GM12873 (cell line): ENCODE data around the gene GTPBP10.

Source experiments
- TF ChIP-seq, protein P1 (sequence below): IDR thresholded peaks from 2 replicates; pipeline ENCODE4 v1.5.1; 2012; ENCODE audit warnings: low read depth, mild to moderate bottlenecking, moderate library complexity, low read length, control low read depth; ENCODE audit not compliant: insufficient read depth; ENCODE audit errors: missing control alignments

Gene GTPBP10, protein sequence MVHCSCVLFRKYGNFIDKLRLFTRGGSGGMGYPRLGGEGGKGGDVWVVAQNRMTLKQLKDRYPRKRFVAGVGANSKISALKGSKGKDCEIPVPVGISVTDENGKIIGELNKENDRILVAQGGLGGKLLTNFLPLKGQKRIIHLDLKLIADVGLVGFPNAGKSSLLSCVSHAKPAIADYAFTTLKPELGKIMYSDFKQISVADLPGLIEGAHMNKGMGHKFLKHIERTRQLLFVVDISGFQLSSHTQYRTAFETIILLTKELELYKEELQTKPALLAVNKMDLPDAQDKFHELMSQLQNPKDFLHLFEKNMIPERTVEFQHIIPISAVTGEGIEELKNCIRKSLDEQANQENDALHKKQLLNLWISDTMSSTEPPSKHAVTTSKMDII

DNA sequence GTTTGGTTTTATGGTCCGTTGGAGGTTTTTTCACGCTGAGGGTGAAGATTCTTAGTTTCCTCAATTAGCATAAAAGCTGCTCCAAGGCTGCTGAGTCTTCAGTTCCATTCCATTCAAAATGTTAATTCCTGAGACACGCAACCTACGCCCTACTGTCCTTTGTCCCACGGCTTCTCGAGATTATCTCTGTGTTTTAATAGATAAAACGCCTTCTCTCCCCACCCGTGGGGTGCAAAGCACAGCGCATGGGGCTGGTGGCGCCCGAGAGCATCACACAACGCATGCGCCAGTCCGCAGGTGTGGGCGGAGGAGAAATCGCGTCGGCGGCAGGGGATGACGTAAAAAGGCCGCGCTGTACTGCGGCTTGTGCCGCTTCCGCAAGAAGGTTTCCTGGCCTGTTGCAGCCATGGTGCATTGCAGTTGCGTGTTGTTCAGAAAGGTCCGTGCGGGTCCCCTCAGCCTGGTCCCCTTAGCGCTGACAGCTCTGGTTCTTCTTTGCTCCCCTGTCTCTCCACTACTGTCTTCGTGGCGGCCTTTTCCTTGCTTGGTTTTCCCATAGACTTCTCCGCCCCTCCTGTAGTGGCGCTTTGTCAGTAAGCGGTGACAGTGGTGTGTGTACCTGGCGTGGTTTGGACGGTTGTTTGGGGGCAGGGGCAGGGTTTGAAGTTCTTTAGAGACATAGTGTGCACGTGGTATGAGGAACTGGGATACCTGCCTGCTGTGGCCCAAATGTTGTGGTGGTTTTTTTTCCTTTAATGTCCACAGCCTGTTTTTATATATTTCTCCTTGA, at the start of gene GTPBP10:
Gene GTPBP10 (plus strand): TSS at position 381 of the 790 bp plus-strand sequence. CDS start 26 bp downstream, at position 407.
- TF ChIP-seq, protein P1, sequence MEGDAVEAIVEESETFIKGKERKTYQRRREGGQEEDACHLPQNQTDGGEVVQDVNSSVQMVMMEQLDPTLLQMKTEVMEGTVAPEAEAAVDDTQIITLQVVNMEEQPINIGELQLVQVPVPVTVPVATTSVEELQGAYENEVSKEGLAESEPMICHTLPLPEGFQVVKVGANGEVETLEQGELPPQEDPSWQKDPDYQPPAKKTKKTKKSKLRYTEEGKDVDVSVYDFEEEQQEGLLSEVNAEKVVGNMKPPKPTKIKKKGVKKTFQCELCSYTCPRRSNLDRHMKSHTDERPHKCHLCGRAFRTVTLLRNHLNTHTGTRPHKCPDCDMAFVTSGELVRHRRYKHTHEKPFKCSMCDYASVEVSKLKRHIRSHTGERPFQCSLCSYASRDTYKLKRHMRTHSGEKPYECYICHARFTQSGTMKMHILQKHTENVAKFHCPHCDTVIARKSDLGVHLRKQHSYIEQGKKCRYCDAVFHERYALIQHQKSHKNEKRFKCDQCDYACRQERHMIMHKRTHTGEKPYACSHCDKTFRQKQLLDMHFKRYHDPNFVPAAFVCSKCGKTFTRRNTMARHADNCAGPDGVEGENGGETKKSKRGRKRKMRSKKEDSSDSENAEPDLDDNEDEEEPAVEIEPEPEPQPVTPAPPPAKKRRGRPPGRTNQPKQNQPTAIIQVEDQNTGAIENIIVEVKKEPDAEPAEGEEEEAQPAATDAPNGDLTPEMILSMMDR: peak; percentile 77

DNA sequence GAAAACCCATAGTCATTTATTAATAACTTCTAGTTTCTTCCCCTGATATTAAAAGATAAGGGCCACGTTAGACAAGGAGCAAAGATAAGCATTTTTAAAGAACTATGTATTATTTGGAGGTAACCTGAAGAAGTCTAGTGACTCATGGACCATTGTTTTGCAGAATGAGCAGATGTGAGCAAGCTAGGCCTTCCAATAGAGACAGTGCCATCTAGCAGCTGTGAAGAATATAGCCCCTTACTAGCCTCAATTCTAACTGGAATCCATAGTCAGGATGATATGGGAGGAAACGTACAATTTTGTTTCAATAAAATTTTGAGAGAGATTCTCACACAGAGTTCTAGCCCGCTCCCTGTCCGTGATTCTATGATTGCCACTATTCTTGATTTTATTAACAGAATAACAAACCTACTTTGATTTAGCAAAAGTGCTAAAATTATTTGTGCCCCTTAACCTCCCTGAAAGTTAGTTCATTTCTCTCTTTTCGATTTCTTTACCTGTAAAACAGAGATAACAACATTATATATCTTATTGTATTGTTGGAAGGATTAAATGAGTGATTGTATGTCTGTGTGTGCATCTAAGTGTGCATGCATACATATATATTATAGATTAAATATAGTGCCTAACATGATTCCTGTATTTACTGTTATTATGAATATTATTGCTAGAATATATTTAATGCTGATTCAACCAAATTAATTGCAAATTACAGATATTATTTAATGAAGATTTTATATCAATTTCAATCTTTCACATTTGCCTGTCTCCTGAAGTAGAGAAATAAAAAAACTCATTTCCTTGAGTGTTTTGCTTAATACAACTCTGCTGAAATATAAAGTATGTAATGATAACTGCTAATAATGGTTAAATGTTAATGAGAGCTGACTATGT, 48.1 kb upstream of the GTPBP10 start:
- TF ChIP-seq, protein P1: peak; percentile 49

DNA sequence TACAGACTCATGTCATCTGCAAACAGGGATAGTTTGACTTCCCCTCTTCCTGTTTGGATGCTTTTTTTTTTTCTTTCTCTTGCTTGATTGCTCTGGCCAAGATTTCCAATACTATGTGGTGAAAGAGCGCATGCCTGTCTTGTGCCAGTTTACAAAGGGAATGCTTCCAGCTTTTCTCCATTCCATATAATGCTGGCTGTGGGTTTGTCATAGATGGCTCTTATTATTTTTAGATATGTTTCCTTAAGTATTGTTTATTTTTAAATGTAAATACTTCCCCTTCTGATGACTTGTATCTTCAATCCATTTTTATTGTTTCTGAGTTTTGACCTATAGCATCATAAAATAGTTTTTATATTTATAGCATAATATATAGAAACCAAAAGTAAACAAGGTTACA, 43.3 kb upstream of the GTPBP10 start:
- TF ChIP-seq, protein P1: no peak

DNA sequence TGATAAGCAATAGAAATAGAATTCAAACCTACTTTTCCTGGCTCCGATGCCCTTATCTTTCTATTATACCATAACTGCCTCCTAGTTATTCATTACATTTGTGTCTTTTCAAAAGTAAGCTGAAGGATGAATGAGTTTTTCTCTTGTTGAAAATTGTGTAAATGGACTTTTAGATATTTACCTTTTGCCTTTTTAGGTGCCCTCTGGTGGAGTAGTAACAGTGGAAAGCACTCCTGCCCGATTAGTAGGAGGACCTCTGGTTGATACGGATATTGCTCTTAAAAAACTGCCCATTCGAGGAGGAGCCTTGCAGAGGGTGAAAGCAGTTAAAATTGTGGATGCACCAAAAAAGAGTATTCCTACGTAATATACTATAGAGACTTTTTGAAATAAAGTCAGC, 36.6 kb upstream of the GTPBP10 start:
- TF ChIP-seq, protein P1: no peak

DNA sequence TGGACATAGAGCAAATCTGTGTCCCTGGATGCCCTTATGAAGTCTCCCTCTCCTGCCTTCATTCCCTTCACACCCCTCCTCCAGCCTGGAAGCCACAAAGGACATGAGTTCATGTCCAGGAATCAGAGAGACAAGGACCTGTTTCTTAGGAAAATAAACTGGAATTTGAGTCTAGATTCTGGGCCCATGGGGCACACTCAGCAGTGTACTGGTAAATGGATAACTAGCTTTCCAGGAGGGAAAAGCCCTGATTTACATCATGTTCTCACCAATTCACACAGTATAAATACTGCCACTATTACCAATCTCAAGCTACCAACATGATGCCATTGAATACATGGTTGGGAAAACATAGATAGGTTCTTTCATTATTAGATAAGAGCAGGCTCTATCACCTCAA, 35.3 kb upstream of the GTPBP10 start:
- TF ChIP-seq, protein P1: no peak

DNA sequence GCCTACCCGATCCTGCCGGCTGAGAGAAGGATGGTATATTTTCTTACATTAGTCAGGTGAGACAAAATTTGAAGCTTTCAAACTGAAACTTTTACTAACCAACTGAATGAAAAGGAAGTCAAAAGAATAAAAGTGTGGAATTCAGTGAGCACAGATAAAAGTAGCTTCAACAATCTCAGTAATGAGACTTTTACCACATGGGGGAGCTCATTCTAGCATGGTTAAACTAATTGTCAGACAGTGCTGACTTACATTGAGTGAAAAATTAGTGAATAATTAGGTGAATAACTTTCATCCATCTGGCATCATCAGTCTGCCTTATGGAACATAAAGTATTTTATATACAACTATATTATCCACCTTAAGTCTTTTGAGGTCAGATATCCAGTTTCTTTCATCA, 33.8 kb upstream of the GTPBP10 start:
- TF ChIP-seq, protein P1: peak; percentile 28
